ENCODE results near the gene MAST4.

GRCh38 chr5:66609615-66610014 is 13.4 kb downstream of the MAST4 start:
- TF ChIP-seq CTCF (IDR thresholded peaks at IDR 0.05; ENCODE audit: low read depth, low read length): no peak
- TF ChIP-seq EZH2phosphoT487 (IDR thresholded peaks at IDR 0.05; ENCODE audit: low read depth): no peak

All from OCI-LY3 (cell line).